HL-60 (cell line): ENCODE data around the gene PATE3.

Experiments
- DNase-seq, 2 experiments: peaks; one replicate each; pipeline ENCODE4 v3.0.0-alpha.2; 2010 to 2020; ENCODE audit warnings: low read depth in 1 of 2, low spot score in 1 of 2
- H3K27ac ChIP-seq: fragments of 250-450 bp; sonication (Bioruptor Pico); replicated peaks from 2 replicates; pipeline ENCODE4 v1.5.1; 2020; ENCODE audit warnings: mild to moderate bottlenecking, moderate library complexity
- H3K27me3 ChIP-seq: fragments of 250-450 bp; sonication (Bioruptor Pico); 2 replicates; pipeline ENCODE4 v1.5.1; 2021; ENCODE audit warnings: mild to moderate bottlenecking, moderate library complexity; ENCODE audit not compliant: insufficient read depth, poor library complexity, severe bottlenecking
- H3K4me3 ChIP-seq: replicated peaks from 2 replicates; pipeline ENCODE4 v1.5.1; 2011; ENCODE audit warnings: mild to moderate bottlenecking, control low read depth, low read length; ENCODE audit not compliant: insufficient read depth
- GABPA ChIP-seq: IDR thresholded peaks from 2 replicates; pipeline ENCODE4 v1.6.1; 2012; ENCODE audit warnings: low read depth
- POLR2AphosphoS5 ChIP-seq: IDR thresholded peaks from 2 replicates; pipeline ENCODE4 v1.6.1; 2012; ENCODE audit warnings: low read depth
- SPI1 ChIP-seq: IDR thresholded peaks from 2 replicates; pipeline ENCODE4 v1.6.1; 2012; ENCODE audit warnings: low read depth, mild to moderate bottlenecking, borderline replicate concordance
- TF ChIP-seq, protein P1 (sequence below): IDR thresholded peaks from one replicate; pipeline ENCODE4 v1.5.1; 2011; ENCODE audit warnings: low read length, control low read depth, inconsistent platforms; ENCODE audit not compliant: insufficient read depth
- TF ChIP-seq, protein P2 (sequence below): IDR thresholded peaks from 2 replicates; pipeline ENCODE4 v1.6.1; 2012; ENCODE audit warnings: low read depth; ENCODE audit not compliant: insufficient replicate concordance

Gene PATE3

DNA sequence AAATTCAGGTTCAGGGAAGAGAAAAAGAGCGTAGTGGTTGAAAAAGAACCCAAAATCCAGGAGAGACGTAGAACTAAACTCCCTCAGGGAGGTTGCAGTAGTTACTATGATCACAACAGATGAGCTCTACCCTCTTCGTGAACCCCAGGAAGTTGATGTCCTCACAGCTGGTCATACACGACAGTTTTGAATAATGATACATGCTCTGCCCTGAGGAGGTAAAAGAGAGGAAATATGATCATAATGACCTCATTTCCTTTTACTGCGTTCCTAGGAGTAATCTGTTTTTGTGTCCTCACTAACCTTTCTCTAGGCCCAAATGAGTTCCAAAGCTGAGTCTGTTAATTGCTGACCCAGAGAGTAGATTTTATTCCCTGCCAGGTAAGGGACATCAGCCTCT lies 10.6 kb upstream of the PATE3 start:
- Histone ChIP-seq H3K27me3 (peaks cover 2% of the 10 kb centered on the region), H3K4me3 (no peak overlapping the region), H3K27ac (no peak overlapping the region)
- no peak for DNase-seq
- no peak for TF ChIP-seq GABPA
- no peak for TF ChIP-seq POLR2AphosphoS5
- no peak for TF ChIP-seq SPI1
- TF ChIP-seq, protein P1, sequence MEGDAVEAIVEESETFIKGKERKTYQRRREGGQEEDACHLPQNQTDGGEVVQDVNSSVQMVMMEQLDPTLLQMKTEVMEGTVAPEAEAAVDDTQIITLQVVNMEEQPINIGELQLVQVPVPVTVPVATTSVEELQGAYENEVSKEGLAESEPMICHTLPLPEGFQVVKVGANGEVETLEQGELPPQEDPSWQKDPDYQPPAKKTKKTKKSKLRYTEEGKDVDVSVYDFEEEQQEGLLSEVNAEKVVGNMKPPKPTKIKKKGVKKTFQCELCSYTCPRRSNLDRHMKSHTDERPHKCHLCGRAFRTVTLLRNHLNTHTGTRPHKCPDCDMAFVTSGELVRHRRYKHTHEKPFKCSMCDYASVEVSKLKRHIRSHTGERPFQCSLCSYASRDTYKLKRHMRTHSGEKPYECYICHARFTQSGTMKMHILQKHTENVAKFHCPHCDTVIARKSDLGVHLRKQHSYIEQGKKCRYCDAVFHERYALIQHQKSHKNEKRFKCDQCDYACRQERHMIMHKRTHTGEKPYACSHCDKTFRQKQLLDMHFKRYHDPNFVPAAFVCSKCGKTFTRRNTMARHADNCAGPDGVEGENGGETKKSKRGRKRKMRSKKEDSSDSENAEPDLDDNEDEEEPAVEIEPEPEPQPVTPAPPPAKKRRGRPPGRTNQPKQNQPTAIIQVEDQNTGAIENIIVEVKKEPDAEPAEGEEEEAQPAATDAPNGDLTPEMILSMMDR: no peak
- TF ChIP-seq, protein P2, sequence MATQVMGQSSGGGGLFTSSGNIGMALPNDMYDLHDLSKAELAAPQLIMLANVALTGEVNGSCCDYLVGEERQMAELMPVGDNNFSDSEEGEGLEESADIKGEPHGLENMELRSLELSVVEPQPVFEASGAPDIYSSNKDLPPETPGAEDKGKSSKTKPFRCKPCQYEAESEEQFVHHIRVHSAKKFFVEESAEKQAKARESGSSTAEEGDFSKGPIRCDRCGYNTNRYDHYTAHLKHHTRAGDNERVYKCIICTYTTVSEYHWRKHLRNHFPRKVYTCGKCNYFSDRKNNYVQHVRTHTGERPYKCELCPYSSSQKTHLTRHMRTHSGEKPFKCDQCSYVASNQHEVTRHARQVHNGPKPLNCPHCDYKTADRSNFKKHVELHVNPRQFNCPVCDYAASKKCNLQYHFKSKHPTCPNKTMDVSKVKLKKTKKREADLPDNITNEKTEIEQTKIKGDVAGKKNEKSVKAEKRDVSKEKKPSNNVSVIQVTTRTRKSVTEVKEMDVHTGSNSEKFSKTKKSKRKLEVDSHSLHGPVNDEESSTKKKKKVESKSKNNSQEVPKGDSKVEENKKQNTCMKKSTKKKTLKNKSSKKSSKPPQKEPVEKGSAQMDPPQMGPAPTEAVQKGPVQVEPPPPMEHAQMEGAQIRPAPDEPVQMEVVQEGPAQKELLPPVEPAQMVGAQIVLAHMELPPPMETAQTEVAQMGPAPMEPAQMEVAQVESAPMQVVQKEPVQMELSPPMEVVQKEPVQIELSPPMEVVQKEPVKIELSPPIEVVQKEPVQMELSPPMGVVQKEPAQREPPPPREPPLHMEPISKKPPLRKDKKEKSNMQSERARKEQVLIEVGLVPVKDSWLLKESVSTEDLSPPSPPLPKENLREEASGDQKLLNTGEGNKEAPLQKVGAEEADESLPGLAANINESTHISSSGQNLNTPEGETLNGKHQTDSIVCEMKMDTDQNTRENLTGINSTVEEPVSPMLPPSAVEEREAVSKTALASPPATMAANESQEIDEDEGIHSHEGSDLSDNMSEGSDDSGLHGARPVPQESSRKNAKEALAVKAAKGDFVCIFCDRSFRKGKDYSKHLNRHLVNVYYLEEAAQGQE: no peak

DNA sequence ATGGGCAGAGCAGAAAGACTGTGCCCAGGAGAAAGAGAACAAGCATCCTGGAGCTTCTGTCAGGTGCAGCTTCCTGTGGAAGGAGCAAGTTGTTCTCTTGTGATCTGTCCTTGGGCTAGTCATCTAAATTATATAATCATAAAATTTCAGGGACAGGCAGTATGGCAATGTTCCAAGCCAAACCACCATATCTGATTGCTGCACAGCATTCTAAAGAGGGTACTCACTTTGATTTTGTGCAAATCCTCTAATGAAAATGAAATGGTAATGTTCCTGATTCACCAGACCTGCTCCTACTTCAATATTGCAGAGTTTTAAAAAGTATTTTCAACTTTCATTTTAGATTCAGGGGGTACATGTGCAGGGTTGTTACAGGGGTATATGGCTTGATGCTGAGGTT lies 9.2 kb upstream of the PATE3 start, which contains the start of gene PATE2:
PATE2 (minus strand) TSS at position 101 of the 400 bp plus-strand sequence; CDS start at position 46, 55 bp downstream.
- H3K27ac ChIP-seq: no peak within 1 kb of the TSS
- TF ChIP-seq GABPA (no peak), POLR2AphosphoS5 (no peak), SPI1 (no peak)
- TF ChIP-seq, protein P2: no peak
- TF ChIP-seq, protein P1: no peak
- H3K4me3 ChIP-seq: no peak within 1 kb of the TSS
- DNase-seq: no peak
- peaks cover 2% of the 10 kb centered on the region for H3K27me3 ChIP-seq

DNA sequence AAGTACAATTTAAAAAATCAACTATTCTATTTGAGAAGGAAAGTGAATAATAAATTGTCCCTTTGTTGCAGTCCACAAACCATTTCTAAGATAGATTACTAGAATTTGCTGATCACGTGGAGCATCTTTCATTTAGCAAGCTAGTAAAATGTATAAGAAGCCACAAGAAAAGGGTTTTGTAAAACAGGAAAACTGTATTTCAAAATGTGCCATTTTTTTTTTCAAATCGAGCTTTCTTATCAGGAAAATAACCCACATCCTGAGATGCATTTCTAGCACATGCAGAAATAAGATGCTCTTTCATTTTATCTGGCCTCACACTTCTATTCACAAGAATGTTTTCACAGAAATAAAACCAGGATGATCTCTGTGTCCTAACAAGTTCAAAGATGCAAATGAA lies 3.2 kb upstream of the PATE3 start:
- TF ChIP-seq POLR2AphosphoS5 (no peak), GABPA (no peak), SPI1 (no peak)
- TF ChIP-seq, protein P1: no peak
- TF ChIP-seq, protein P2: no peak
- Histone ChIP-seq H3K27ac (no peak overlapping the region), H3K27me3 (no peaks in the 10 kb centered on the region), H3K4me3 (no peak overlapping the region)
- no peak for DNase-seq
